HAP-1 (cell line): ENCODE data around the gene CFAP210.
"Not testable (repeated sequence)": the region's sequence is repeated elsewhere in the genome, so short reads cannot be mapped to it uniquely, and the experiment has no call there.

ENCODE experiments used
- DNase-seq, 2 experiments: peaks; one replicate each; pipeline ENCODE4 v3.0.0-alpha.2; 2016 to 2020; ENCODE audit warnings: low spot score in 2 of 2
- H3K27me3 ChIP-seq: fragments of 250-450 bp; sonication (Bioruptor Pico); 2 replicates; pipeline ENCODE4 v1.5.1; 2020; ENCODE audit warnings: low read depth, mild to moderate bottlenecking, moderate library complexity
- H3K36me3 ChIP-seq: fragments of 250-450 bp; sonication (Bioruptor Pico); replicated peaks from 2 replicates; pipeline ENCODE4 v1.5.1; 2020; ENCODE audit warnings: mild to moderate bottlenecking
- H3K4me1 ChIP-seq: fragments of 250-450 bp; sonication (Bioruptor Pico); 2 replicates; pipeline ENCODE4 v1.5.1; 2020; ENCODE audit warnings: mild to moderate bottlenecking
- H3K4me3 ChIP-seq: fragments of 250-450 bp; sonication (Bioruptor Pico); 2 replicates; pipeline ENCODE4 v1.5.1; 2020; ENCODE audit warnings: mild to moderate bottlenecking, moderate library complexity
- H3K9me3 ChIP-seq: fragments of 250-450 bp; sonication (Bioruptor Pico); 2 replicates; pipeline ENCODE4 v1.5.1; 2020; ENCODE audit warnings: mild to moderate bottlenecking, moderate library complexity
- in situ Hi-C: fragments of 300-500 bp; cut with MboI; formaldehyde crosslinking; loops from 3 replicates; pipeline ENCODE4 v1.14.3; 2020; ENCODE audit warnings: low sequenced_read_pairs, inconsistent platforms, mixed read lengths

CFAP210 gene

DNA sequence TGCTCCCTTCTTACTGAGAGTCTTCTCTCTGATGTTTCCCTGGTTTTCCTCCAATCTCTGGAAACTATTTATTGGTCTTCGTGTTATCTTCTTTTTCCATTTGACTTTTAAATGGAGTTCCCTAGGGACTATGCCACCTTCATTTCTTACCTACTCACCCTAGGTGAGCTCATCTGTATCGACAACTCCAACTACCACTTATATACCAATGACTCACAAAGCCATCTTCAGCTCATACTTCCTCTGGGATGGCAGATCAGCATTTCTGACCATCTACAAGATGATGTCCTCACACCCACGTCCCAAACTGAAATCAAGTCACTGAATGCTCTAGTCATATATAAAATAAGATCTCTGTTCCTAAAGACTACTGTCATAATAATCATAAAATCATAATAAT, 40.6 kb downstream of the CFAP210 start:
- Histone ChIP-seq H3K36me3 (no peaks in the 10 kb centered on the region), H3K27me3 (peaks cover 19% of the 10 kb centered on the region; the same call in 1 of the 2 replicates), H3K9me3 (no peaks in the 10 kb centered on the region), H3K4me1 (no peaks in the 10 kb centered on the region), H3K4me3 (no peak overlapping the region)
- in situ Hi-C loops = no loop called here
- DNase-seq = no peak

GRCh38 chr2:169649278-169649677, 44.9 kb downstream of the CFAP210 start:
- Histone ChIP-seq H3K27me3 (peaks cover 8% of the 10 kb centered on the region; the same call in 1 of the 2 replicates), H3K4me3 (no peak overlapping the region), H3K4me1 (peaks cover 10% of the 10 kb centered on the region), H3K36me3 (no peaks in the 10 kb centered on the region), H3K9me3 (no peaks in the 10 kb centered on the region)
- DNase-seq = no peak
- in situ Hi-C loops = no loop called here

DNA sequence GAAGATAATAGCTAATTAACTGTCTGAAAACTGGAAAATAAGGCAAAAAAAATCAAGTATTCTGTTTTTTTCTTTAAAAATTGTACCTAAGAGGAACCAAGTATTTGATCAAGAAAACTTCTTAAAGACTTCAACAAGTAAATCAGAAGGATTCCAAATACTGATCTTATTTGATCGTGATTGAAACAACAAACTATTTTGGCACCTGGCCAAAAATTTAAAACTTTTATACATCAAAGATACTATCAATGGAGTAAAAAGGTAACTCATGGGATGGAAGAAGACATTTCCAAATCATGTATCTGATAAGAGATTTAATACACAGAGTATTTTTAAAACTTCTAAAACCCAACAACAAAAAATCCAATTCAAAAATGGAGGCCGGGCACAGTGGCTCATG, 46.7 kb downstream of the CFAP210 start:
- no peak overlapping the region for H3K4me3 ChIP-seq
- H3K9me3 ChIP-seq = no peaks in the 10 kb centered on the region
- no peaks in the 10 kb centered on the region for H3K27me3 ChIP-seq
- H3K36me3 ChIP-seq = no peaks in the 10 kb centered on the region
- peaks cover 16% of the 10 kb centered on the region for H3K4me1 ChIP-seq
- in situ Hi-C loops = no loop called here
- no peak for DNase-seq

GRCh38 chr2:169644173-169644572, 50.0 kb downstream of the CFAP210 start:
- Histone ChIP-seq H3K9me3 (no peaks in the 10 kb centered on the region), H3K4me3 (no peak overlapping the region), H3K27me3 (no peaks in the 10 kb centered on the region), H3K4me1 (peaks cover 16% of the 10 kb centered on the region), H3K36me3 (no peaks in the 10 kb centered on the region)
- no peak for DNase-seq
- in situ Hi-C loops = no loop called here

GRCh38 chr2:169641464-169641863, 52.7 kb downstream of the CFAP210 start:
- no peak overlapping the region for H3K4me3 ChIP-seq
- peaks cover 13% of the 10 kb centered on the region for H3K36me3 ChIP-seq
- no peaks in the 10 kb centered on the region for H3K27me3 ChIP-seq
- peaks cover 16% of the 10 kb centered on the region for H3K4me1 ChIP-seq
- in situ Hi-C loops = no loop called here
- H3K9me3 ChIP-seq = no peaks in the 10 kb centered on the region
- no peak for DNase-seq

DNA sequence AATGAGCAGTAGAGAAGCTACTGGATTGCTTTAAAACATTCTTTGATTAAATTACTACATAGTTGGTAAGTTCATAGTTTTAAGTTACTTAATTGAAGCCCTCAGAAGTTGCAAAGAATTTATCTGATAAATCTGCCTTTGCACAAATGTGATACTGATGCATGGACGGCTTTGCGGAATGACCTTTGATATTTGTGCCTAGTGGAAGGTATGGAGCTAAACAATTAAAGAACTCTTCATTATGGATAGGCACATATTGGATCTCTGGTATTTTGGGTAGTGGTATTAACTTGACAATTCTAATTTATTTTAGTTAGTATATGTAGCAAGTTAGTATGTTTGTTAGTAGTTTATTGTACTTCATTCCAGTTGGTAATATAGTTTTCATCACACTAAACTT, 54.1 kb downstream of the CFAP210 start:
- peaks cover 26% of the 10 kb centered on the region for H3K36me3 ChIP-seq
- H3K4me3 ChIP-seq = no peak overlapping the region
- DNase-seq = no peak
- H3K9me3 ChIP-seq = no peaks in the 10 kb centered on the region
- no peaks in the 10 kb centered on the region for H3K27me3 ChIP-seq
- in situ Hi-C loops = no loop called here
- peaks cover 11% of the 10 kb centered on the region for H3K4me1 ChIP-seq

DNA sequence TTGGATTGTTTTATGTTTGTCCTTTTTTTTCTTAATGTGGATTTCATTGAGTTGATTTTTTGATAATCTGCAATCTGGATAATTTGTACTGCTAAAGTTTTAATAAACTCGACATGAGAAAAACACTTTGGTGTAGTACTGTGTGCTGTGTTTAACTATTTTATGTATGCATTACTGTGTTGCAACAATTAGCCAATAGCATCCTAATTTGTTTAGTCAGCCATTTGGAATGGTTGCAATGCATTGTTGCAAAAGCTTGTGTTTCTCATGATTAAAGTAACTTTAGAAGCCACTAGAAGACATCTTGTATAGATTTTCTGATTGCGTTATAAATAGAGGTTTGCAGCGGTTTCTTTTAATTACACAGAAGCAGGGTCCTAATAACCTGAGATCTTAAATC, 56.6 kb downstream of the CFAP210 start:
- Histone ChIP-seq H3K27me3 (no peaks in the 10 kb centered on the region), H3K4me3 (no peak overlapping the region), H3K4me1 (no peaks in the 10 kb centered on the region; the same call in none of the 2 replicates), H3K9me3 (no peaks in the 10 kb centered on the region), H3K36me3 (peaks cover 46% of the 10 kb centered on the region)
- in situ Hi-C loops = no loop called here
- DNase-seq = no peak

DNA sequence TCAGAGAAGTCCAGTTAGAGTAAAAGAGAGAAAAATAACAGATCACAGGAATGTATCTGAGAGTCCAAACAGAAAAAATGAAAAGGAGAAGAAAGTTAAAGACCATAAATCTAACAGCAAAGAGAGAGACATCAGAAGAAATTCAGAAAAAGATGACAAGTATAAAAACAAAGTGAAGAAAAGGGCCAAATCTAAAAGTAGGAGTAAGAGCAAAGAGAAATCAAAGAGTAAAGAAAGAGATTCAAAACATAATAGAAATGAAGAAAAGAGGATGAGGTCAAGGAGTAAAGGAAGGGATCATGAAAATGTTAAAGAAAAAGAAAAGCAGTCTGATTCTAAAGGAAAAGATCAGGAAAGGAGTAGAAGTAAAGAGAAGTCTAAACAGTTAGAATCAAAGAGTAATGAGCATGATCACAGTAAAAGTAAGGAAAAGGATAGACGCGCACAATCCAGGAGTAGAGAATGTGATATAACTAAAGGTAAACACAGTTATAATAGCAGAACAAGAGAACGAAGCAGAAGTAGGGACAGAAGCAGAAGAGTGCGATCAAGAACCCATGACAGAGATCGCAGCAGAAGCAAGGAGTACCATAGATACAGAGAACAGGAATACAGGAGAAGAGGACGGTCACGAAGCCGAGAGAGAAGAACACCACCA, 57.6 kb downstream of the CFAP210 start:
- no peak for DNase-seq
- H3K4me3 ChIP-seq = no peak overlapping the region
- no peaks in the 10 kb centered on the region; the same call in 1 of the 2 replicates for H3K4me1 ChIP-seq
- H3K36me3 ChIP-seq = peaks cover 55% of the 10 kb centered on the region
- no peaks in the 10 kb centered on the region for H3K9me3 ChIP-seq
- no peaks in the 10 kb centered on the region for H3K27me3 ChIP-seq
- in situ Hi-C loops = no loop called here

- Histone ChIP-seq H3K4me3 (no peak overlapping the region), H3K4me1 (no peaks in the 10 kb centered on the region), H3K27me3 (no peaks in the 10 kb centered on the region), H3K36me3 (peaks cover 23% of the 10 kb centered on the region), H3K9me3 (no peaks in the 10 kb centered on the region)
- in situ Hi-C loops = no loop called here
- no peak for DNase-seq
Observed at GRCh38 chr2:169625781-169626180, 68.4 kb downstream of the CFAP210 start.

- in situ Hi-C loops = no loop called here
- Histone ChIP-seq H3K4me1 (no peaks in the 10 kb centered on the region), H3K9me3 (no peaks in the 10 kb centered on the region), H3K4me3 (no peak overlapping the region), H3K36me3 (peaks cover 16% of the 10 kb centered on the region), H3K27me3 (no peaks in the 10 kb centered on the region)
- DNase-seq = no peak
Observed at GRCh38 chr2:169623235-169623634, 71.0 kb downstream of the CFAP210 start.

DNA sequence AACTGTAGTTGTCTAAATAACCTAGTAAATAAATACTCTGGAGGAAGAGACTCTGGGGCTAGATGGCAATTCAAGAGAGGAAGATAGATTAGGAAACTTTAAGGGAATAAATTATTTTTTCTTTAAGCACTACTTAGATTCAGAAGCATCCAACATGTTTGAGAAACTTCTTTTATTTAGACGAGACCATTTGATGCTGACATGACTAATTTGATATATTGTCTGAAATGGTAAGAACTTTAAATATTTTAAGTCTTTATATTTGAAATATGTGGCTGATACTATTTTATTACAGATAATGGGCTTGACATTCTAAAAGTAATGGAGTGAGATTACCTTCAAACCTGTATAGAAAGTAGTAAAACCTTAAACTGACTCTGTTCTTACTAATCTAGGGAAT, 73.7 kb downstream of the CFAP210 start:
- no peak for DNase-seq
- Histone ChIP-seq H3K36me3 (peaks cover 35% of the 10 kb centered on the region), H3K4me1 (no peaks in the 10 kb centered on the region), H3K4me3 (no peak overlapping the region), H3K9me3 (no peaks in the 10 kb centered on the region), H3K27me3 (no peaks in the 10 kb centered on the region)
- in situ Hi-C loops = no loop called here

- Histone ChIP-seq H3K4me3 (no peak overlapping the region), H3K9me3 (no peaks in the 10 kb centered on the region), H3K36me3 (peaks cover 40% of the 10 kb centered on the region), H3K27me3 (no peaks in the 10 kb centered on the region), H3K4me1 (no peaks in the 10 kb centered on the region)
- in situ Hi-C loops = no loop called here
- no peak for DNase-seq
Observed at GRCh38 chr2:169619946-169620345, 74.3 kb downstream of the CFAP210 start.

DNA sequence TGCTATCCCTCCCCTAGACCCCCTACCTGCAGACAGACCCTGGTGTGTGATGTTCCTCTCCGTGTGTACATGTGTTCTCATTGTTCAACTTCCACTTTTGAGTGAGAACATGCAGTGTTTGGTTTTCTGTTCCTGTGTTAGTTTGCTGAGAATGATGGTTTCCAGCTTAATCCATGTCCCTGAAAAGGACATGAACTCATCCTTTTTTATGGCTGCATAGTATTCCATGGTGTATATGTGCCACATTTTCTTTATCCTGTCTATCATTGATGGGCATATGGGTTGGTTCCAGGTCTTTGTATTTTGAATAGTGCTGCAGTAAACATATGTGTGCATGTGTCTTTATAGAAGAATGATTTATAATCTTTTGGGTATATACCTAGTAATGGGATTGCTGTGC, 78.2 kb downstream of the CFAP210 start:
- in situ Hi-C loops, H3K4me1 ChIP-seq, H3K4me3 ChIP-seq, H3K27me3 ChIP-seq, H3K9me3 ChIP-seq, DNase-seq: not testable (repeated sequence)
- peaks cover 53% of the 10 kb centered on the region for H3K36me3 ChIP-seq

- no peaks in the 10 kb centered on the region for H3K4me1 ChIP-seq
- H3K4me3 ChIP-seq = no peak overlapping the region
- H3K36me3 ChIP-seq = peaks cover 72% of the 10 kb centered on the region
- DNase-seq = no peak
- in situ Hi-C loops = no loop called here
- no peaks in the 10 kb centered on the region for H3K27me3 ChIP-seq
- no peaks in the 10 kb centered on the region for H3K9me3 ChIP-seq
Observed at GRCh38 chr2:169613876-169614275, 80.3 kb downstream of the CFAP210 start.

- no peak for DNase-seq
- H3K27me3 ChIP-seq = no peaks in the 10 kb centered on the region
- H3K4me3 ChIP-seq = no peak overlapping the region
- H3K36me3 ChIP-seq = peaks cover 74% of the 10 kb centered on the region
- no peaks in the 10 kb centered on the region for H3K4me1 ChIP-seq
- in situ Hi-C loops = no loop called here
- H3K9me3 ChIP-seq = no peaks in the 10 kb centered on the region
Observed at GRCh38 chr2:169609264-169609663, 84.9 kb downstream of the CFAP210 start.
